ENCODE results near the gene SEMA3A.

The SEMA3A gene

GRCh38 chr7:84195295-84196060 lies 889 bp upstream of the SEMA3A start:
- DNase-seq = no peak

- no peak for DNase-seq
Measured at GRCh38 chr7:84193747-84194146, 842 bp downstream of the SEMA3A start.

GRCh38 chr7:84191842-84192241 lies 2.7 kb downstream of the SEMA3A start:
- no peak for DNase-seq

- no peak for DNase-seq
Measured at GRCh38 chr7:84191261-84191660, 3.3 kb downstream of the SEMA3A start.

GRCh38 chr7:84190016-84190705 lies 4.4 kb downstream of the SEMA3A start:
- DNase-seq = no peak

GRCh38 chr7:84188786-84189405 lies 5.7 kb downstream of the SEMA3A start:
- no peak for DNase-seq

- DNase-seq = no peak
Measured at GRCh38 chr7:84187813-84188510, 6.6 kb downstream of the SEMA3A start.

- no peak for DNase-seq
Measured at GRCh38 chr7:84187087-84187805, 7.3 kb downstream of the SEMA3A start.

GRCh38 chr7:84183741-84184140 lies 10.8 kb downstream of the SEMA3A start:
- no peak for DNase-seq

GRCh38 chr7:84182301-84182700 lies 12.3 kb downstream of the SEMA3A start:
- no peak for DNase-seq

- DNase-seq = no peak
Measured at GRCh38 chr7:84181628-84182027, 13.0 kb downstream of the SEMA3A start.

GRCh38 chr7:84177758-84178412 lies 16.7 kb downstream of the SEMA3A start:
- no peak for DNase-seq

- DNase-seq = no peak
Measured at GRCh38 chr7:84176716-84177115, 17.9 kb downstream of the SEMA3A start.

- no peak for DNase-seq
Measured at GRCh38 chr7:84175461-84175860, 19.1 kb downstream of the SEMA3A start.

- DNase-seq = no peak
Measured at GRCh38 chr7:84170646-84171045, 23.9 kb downstream of the SEMA3A start.

- no peak for DNase-seq
Measured at GRCh38 chr7:84162584-84162983, 32.0 kb downstream of the SEMA3A start.

- no peak for DNase-seq
Measured at GRCh38 chr7:84162125-84162524, 32.5 kb downstream of the SEMA3A start.

GRCh38 chr7:84161398-84161797 lies 33.2 kb downstream of the SEMA3A start:
- DNase-seq = no peak

- no peak for DNase-seq
Measured at GRCh38 chr7:84159435-84159834, 35.2 kb downstream of the SEMA3A start.

- no peak for DNase-seq
Measured at GRCh38 chr7:84157171-84157570, 37.4 kb downstream of the SEMA3A start.

- no peak for DNase-seq
Measured at GRCh38 chr7:84154991-84155781, 39.4 kb downstream of the SEMA3A start.
